Mammary epithelial cell (primary cell): ENCODE results near the gene PPM1M.

Experiments used
- CTCF ChIP-seq, 2 donors: IDR thresholded peaks in 1 of 2; conservative IDR thresholded peaks in 1 of 2; 2 replicates each; pipeline ENCODE4 v1.5.1; 2011 to 2012; ENCODE audit warnings: inconsistent platforms in 2 of 2, low read length in 2 of 2, mild to moderate bottlenecking in 2 of 2, control low read depth in 1 of 2, low read depth in 1 of 2; ENCODE audit not compliant: insufficient read depth in 1 of 2; ENCODE audit errors: extremely low read depth in 1 of 2
- EZH2 ChIP-seq: IDR thresholded peaks from 2 replicates; pipeline ENCODE4 v1.6.1; 2012; ENCODE audit warnings: low read length, inconsistent platforms, borderline replicate concordance

GRCh38 chr3:52238193-52238760, 7.3 kb upstream of the PPM1M start:
- no peak for TF ChIP-seq CTCF (conservative IDR thresholded peaks at IDR 0.05 in 1 of 2, IDR thresholded peaks at IDR 0.05 in 1 of 2; ENCODE audit: extremely low read depth in 1 of 2, insufficient read depth in 1 of 2, low read depth in 1 of 2, low read length in 2 of 2)
- no peak for TF ChIP-seq EZH2
